ENCODE data around the gene FKBP2.

GRCh38 chr11:64243236-64243854 lies 2.5 kb downstream of the FKBP2 start:
- TF ChIP-seq, protein P1, sequence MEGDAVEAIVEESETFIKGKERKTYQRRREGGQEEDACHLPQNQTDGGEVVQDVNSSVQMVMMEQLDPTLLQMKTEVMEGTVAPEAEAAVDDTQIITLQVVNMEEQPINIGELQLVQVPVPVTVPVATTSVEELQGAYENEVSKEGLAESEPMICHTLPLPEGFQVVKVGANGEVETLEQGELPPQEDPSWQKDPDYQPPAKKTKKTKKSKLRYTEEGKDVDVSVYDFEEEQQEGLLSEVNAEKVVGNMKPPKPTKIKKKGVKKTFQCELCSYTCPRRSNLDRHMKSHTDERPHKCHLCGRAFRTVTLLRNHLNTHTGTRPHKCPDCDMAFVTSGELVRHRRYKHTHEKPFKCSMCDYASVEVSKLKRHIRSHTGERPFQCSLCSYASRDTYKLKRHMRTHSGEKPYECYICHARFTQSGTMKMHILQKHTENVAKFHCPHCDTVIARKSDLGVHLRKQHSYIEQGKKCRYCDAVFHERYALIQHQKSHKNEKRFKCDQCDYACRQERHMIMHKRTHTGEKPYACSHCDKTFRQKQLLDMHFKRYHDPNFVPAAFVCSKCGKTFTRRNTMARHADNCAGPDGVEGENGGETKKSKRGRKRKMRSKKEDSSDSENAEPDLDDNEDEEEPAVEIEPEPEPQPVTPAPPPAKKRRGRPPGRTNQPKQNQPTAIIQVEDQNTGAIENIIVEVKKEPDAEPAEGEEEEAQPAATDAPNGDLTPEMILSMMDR (IDR thresholded peaks at IDR 0.05; ENCODE audit: insufficient read depth, low read length): no peak
- TF ChIP-seq GABPA (IDR thresholded peaks at IDR 0.05; ENCODE audit: low read depth) (no peak), POLR2AphosphoS5 (IDR thresholded peaks at IDR 0.05; ENCODE audit: low read depth) (peak; percentile 61; the same call in 1 of the 2 replicates)
